ENCODE results near the gene FOCAD.
"Not testable (repeated sequence)": the region's sequence is repeated elsewhere in the genome, so short reads cannot be mapped to it uniquely, and the experiment has no call there.

FOCAD gene

DNA sequence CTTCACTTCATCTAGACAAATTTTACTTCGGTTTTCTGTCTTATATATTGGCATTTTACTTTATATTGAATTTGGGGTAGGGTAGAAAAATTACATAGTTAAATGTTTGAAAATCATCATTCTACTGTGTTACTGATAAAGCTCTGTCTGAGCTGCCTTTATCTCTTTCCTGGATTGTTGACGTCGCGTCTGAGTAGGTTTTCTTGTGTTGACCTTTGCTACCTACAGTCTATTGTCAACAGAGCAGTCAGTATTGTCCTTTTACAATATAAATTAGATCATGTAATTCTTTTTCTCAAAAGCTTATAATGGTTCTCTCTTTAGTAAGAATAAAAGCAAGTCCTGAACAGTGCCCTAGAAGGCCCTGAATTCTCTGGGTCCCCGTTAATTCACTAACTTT, 219.2 kb downstream of the FOCAD start:
- no peak for DNase-seq

DNA sequence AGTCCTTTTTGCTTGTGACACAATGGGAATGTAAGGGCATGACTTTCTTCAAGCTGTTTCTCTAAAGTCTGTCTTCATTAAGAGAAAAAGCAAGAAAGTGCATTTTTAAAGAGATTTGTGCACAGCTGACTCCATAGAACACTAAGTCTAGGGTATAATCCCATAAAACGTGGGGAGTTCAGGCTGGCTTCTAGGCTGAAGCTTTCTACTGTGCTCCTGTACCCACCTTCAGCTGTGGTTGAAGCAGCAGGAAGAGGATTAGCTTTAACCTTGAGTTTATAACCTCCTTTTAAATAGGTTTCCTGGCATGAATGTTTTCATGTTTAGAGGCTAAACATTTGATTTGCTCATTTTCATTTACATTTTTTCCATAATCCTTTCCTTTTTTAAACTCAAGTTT, 220.9 kb downstream of the FOCAD start:
- DNase-seq: no peak

DNA sequence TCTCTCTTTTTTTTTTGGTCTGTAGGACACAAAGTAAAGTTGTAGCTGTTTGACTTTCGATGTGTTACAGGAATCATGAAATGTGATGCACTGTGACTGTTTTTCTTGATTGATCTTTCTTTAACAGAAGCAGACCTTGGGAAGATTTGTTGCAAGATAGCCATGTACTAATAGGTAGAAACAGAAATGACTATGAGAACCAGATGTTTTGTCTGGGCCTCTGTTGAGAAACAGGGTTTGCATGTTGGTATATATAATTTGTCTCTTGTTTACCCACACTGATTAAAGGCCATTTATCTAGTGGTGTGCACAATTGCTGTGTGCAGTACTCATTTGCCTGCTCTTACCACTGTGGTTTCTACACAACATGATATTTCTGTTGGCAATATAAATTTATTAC, 222.3 kb downstream of the FOCAD start:
- DNase-seq: no peak

DNA sequence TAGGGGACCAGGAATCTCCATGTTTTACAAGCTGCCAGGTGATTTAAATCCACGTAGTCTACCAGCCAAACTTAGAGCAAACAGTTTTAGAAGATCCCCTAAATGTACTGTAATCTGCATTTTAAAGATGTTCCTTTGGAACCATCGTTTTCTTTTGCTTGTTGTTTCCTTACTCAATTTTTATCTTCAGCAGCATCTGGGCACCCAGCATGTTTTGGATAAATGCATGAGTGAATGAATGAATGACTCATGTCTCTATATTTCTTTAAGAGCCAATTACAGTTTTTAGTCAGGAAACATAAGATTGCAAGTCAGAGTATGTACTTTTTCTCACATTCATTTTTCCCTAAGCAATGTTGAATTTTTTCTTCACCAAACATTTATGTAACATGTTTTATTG, 224.4 kb downstream of the FOCAD start:
- no peak for DNase-seq

DNA sequence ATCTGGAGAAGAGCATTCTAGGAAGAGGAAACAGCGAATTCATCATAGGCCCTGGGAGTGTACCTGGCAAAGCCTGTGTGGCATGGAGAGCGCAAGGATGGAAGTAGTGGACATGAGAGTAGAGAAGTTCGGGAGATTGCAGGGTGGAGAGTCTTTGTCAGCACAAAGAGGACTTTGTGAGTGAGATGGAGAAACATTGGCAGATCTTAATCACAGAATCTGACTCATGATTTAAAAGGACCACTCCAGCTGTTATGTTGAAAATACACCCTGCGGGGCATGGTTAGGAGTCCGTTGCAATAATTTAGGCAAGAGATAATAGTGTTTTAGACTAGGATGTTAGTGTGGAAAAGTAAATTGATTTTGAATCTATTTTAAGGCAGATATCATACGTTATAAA, 230.5 kb downstream of the FOCAD start:
- no peak for DNase-seq

DNA sequence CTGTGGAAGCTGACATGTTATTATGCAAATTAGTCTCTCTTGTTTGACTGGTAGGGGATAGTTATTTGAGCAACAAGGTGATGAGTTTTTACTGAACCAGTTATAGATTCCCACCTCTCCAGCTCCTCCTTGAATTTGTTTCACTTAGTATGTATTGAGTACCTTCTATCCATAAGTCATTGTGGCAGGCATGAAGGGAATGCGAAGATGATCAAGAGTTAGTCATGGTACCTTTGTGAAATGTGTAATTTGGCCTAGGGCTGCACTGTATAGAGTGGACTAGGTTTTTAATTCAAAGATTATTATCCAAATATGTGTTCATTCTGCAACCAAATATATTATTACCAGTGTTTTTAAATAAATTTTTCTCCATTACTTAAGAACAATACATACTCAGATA, 237.3 kb downstream of the FOCAD start:
- DNase-seq: no peak

DNA sequence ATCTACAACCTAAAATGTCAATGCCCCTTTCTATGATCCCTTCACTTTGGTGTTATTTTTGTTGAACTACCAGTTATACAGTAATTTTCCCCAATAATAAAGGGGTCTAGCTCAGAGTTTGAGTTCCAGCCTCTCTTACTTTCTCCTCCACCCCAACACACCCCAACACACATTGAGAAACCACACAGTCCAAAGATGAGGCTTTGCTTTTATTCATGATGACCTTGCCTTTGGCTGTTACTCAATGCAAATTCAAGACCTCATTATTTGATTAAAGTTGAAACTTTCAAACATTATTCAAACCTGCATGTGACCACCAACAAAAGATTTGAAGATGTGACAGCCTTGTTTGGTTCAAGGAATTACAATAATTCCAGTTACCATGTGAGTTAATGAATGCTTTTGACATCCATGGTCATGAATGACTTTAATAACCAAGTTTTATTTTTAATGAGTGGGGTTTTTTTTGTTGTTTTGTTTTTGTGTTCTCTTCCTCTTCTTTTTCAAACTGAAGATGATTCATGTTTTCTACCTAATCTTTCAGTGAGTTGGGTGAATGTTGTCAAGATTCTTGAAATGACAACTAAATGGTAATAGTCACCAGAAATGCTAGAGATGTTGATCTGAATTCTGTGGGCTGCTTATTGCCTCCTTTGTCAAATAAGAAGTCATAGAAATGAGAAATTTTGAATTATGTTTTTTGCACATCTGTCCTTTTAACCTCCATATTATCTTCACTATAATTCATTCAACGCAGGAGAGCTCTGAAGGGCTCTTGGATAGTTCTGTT, 241.4 kb downstream of the FOCAD start:
- no peak for DNase-seq

DNA sequence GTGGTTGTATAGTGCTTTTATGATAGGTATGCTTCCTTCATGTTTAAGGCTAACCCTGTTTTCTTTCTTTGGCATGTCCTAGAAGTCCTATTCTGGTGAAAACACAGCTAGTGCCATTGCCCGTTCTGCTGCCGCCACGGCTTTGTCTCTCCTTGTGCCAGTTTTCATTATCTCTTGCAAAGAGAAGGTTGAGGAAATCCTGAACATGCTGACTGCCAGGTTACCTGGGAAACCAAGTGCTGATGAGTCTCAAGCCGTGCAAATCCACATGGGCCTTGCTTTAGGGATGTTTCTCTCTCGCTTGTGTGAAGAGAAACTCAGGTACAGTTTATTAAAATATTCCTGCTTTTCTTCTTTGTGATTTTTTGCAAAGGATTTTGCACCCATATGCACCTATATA, 245.2 kb downstream of the FOCAD start:
- DNase-seq: no peak

DNA sequence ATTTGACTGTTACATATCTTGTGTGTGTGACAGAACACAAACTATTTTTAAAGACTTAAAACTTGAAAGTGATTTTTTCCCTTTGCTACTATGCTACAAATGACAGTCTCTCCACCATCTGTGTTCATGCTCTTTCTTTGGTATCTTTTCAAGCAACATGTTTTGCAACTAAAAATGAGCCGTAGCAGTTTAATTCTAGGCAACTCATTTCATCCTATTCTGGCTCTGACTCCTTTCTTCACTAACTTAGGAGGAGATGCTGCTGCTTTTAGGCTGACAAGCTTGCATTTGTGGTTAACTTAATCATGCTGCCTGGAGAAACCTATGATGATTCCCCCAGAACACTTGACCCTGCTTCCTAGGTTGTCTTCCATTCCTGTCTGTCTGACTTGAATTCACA, 246.8 kb downstream of the FOCAD start:
- DNase-seq: no peak

DNA sequence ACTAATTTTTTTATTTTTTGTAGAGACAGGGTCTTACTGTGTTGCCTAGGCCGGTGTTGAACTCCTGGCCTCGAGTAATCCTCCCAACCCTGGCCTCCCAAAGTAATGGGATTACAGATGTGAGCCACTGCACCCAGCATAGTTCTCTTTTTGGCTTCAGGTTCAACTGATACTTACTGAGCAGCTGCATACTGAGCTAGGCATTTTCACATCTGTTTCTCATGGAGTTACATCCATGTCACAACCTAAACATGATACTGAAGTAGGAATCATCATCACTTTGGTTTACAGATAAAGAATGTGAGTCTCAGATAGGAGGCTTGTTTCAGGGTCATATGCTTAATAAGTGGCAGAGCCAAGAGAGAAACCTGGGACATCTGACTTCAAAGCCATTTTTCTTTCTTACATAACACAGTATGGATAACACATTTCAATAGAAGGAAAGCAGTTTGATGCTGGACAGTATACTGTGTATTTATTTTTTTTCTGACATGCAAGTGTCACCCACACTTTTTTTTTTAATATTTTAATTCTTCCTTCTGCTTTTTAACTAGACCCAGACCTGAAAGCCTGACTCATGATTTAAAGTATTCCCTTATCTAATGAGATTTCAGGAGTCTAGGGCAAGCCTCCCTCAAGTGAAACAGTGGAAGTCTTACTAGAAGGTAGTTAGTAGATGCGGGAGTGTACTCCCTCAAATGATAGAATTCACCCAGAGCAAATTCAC, 256.6 kb downstream of the FOCAD start:
- no peak for DNase-seq

DNA sequence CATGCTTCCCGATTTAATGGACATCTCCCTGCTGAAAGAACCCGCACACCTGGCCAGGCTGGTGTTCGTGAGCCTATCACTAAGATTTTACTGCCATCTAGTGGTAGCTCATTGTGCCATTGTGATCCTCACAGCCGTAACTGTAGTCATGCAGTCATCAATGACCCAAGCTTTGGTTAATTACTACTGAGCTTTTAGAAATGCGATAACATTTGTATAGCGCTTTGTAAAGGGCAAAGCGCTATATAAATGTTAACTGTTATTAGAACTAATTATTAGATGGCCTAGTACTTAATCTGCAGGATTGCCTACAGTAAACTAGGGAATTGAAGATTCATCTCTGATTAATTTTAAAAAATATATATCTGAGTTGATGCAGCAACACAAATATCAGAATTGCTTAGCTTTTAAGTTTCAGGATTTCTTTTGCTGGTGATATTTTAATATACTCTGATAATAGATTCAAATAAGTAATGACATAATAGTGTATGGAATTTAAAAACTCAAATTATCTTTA, 257.2 kb downstream of the FOCAD start:
- DNase-seq: peak; percentile 47

DNA sequence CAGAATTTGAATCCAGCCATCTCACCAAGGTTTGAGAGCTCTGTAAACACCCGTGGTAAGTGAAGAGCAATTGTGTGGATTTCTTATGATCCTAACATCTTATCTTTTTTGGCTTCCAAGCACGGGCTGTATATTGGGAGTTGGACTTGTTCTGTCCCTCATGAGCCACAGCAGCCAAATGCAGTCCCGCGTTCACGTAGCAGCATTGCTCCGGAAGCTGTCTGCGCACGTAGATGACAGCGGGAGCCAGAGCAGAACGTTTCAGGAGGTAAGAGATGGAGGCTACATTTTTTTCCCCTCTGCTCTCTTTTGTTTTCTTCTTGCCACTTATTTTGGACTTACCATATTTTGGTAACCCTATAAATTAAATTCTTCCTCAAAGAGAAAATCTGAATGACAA, 260.4 kb downstream of the FOCAD start:
- no peak for DNase-seq

DNA sequence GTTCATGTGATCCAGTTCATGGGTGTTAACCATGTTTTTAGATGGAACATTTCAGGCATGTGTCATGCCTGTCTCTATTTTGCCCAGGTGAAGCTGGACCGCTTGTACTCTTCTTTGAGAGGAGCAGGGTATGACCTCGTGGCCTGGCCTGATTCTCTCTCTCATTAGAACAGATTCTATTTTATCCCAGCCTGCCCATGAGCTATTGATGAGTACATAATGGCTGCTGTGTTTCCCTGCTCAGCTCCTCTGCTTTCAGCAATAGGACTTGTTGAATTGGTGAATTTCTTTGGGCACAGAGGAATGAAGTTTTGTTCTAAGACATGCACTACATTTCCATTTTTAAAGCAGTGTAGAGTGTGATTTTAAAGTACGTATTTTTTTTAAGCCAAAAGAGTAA, 261.2 kb downstream of the FOCAD start:
- no peak for DNase-seq

DNA sequence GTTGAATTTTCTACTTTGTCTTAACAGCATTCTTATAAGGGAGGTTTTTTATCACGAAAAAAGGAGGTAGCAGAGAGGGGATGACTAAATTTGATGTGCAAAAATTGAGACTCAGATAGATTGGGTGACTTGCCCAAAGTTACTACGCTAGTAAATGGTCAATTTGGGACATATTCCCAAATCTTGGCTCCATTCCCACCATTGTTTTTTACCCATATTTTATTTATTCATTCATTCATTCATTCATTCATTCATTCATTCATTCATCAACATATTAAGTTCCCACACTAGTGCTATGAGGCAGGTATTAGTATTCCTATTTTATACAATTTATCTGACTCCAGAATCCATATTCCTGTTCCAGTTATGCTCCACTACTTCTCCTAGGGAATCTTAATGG, 261.8 kb downstream of the FOCAD start:
- DNase-seq: no peak

DNA sequence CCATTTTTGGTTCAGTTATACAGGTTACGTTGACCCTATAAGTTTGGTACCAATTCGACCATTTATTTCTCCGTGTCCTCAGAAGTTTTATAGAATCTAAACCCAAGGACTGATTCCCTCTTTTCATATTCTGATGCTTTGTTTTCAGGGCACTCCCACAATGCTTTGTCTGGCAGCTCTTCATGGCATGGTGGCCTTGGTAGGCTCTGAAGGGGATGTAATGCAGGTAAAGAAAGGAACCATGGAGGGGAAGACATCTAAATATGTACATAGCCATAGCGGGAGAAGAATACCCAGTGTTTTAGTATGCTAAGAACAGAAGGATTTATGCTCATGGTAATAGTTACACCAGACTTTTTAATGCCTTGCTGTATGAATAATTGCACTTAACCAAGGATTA, 264.6 kb downstream of the FOCAD start:
- DNase-seq: no peak

DNA sequence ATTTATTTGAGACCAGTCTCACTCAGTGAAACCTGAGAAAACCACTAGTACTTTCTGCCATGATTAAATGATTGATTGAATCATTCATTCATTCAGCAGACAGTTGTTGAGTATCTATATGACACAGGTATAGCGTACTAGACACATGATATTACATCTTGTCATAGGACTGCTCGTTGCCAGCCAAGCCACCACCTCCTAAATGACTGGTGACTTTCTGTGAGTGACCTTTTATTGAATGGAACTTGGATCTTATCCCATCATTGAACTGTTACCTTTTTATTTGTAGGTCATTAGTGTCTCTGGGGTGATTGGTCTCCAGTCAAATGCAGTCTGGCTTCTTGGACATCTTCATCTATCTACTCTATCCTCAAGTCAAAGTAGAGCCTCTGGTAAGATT, 266.6 kb downstream of the FOCAD start:
- no peak for DNase-seq

DNA sequence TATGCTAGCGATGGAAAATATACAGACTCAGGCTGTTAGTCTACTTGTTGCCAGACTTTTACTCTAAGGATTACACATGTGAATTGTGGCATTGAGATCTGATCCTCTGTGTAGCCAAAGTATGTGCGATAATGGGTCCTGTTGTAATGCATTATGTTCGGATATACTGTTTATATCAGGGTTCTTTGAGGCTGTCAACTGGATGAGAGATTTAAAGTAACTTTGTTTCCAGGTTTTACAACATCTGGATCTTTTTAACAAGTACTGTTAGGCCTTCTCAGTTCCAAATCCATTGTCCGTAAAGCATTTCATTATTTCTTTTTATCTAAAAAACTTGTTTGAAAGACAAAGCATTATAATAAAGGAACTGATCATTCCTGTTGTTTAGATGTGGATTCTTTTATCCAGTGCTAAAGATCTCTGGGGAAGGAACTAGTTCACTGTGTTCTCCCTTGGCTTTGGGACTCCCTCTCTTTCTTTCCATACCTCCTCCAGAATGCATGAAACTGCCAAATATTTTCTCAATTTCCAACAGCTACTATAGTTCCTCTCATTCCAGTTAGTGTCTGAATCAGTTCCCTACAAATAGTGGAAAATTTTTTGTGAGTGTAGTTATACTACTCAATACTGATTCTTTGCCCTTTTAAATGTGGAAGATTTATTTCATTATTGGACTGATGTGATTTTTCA, 278.6 kb downstream of the FOCAD start:
- DNase-seq: no peak

DNA sequence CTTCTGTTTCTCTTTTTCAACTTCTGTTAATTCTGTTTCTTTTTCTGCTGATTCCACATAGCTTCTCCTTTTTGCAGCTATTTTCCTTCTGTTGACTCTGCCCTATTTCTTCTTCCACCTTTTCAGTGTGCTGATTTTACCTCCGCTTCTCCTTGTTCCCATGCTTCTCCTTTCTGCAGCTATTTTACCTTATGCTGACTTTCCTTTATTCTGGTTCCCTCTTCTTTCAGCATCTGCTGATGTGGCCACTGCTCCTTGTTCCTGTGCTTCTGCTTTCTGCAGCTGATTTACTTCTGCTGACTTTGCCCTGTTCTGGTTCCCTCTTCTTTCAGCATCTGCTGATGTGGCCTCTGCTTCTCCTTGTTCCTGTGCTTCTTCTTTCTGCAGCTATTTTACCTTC, 288.6 kb downstream of the FOCAD start:
- DNase-seq: no peak

DNA sequence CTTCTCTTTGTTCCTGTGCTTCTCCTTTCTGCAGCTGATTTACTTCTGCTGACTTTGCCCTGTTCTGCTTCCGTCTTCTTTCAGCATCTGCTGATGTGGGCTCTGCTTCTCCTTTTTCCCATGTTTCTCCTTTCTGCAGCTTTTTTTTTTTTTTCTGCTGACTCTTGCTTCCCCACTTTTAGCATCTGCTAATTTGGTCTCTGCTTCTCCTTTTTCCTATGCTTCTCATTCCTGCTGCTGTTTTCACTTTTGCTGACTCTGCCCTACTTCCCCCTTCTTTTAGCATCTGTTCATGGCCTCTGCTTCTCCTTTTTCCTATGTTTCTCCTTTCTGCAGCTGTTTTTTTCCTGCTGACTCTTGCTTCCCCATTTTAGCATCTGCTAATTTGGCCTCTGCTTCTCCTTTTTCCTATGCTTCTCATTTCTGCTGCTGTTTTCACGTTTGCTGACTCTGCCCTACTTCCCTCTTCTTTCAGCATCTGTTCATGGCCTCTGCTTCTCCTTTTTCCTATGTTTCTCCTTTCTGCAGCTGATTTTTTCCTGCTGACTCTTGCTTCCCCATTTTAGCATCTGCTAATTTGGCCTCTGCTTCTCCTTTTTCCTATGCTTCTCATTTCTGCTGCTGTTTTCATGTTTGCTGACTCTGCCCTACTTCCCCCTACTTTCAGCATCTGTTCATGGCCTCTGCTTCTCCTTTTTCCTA, 289.3 kb downstream of the FOCAD start:
- not testable (repeated sequence) for DNase-seq

DNA sequence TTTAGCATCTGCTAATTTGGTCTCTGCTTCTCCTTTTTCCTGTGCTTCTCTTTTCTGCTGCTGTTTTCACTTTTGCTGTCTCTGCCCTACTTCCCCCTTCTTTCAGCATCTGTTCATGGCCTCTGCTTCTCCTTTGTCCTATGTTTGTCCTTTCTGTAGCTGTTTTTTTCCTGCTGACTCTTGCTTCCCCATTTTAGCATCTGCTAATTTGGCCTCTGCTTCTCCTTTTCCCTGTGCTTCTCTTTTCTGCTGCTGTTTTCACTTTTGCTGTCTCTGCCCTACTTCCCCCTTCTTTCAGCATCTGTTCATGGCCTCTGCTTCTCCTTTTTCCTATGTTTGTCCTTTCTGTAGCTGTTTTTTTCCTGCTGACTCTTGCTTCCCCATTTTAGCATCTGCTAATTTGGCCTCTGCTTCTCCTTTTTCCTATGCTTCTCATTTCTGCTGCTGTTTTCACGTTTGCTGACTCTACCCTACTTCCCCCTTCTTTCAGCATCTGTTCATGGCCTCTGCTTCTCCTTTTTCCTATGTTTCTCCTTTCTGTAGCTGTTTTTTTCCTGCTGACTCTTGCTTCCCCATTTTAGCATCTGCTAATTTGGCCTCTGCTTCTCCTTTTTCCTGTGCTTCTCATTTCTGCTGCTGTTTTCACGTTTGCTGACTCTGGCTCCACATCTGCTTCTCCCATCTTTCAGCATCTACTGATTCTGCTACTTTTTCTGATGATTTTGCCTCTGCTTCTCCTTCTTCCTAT, 290.3 kb downstream of the FOCAD start:
- DNase-seq: not testable (repeated sequence)

DNA sequence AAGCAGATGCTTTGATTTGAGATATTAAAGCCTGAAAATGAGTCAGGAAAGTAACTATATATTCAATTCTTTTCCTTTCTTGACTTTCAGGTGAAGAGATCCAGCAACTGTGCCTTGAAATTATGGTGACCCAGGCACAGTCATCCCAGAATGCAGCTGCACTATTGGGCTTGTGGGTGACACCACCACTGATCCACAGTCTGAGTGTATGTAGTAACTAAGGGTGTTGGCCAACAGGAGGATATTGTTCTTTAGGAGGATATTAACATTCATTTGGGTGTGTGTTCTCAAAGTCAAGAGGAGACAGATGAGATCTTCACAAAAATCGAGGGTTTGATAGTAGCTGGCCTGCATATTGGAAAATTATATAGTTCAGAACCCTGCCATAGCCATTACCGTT, 294.2 kb downstream of the FOCAD start:
- no peak for DNase-seq

DNA sequence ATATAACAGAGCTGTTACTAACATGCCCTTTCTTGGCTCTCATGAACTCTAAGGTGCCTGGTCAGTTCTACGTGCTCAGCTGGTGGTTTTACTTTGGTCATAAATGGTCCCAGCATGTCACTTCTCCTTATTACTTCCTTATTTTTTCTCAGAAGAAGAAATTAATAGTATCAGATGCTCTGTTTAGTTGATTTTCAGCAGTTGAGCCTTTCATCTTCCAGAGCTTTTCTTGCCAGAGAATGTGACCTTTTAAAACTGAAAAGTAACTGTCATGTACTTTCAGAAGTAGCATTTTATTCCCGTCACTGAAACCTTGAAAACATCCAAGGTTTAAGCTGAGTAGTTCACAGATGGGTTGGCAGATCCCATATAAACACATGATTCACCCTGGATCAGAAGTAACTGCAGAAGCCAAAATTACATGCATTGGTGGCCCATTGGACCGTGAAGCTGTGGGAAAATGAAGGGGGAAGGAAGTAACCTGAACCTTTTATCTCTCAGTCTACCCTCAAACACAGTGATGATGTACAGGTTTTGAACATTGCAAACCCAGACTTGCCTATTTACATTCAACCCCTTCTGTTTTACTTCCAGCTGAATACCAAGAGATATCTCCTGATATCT, 296.9 kb downstream of the FOCAD start:
- DNase-seq: no peak

Data from stimulated activated CD4-positive, alpha-beta T cell treated with anti-CD3 and anti-CD28 coated beads, Interleukin-15, amount 100 ng/mL, for 24 hours (primary cell).